CD4-positive, alpha-beta T cell (primary cell): ENCODE measurements around the gene HERC5. TPM values are rescaled to one million over a fixed set of nuclear protein-coding genes. Genes with fewer than 3 reads are reported as not detected.

Experiments
- ATAC-seq: fragments of 200-7000 bp; cut with Tn5 transposase; one replicate; pipeline ENCODE4 v1.10.0; 2022; ENCODE audit warnings: mild to moderate bottlenecking; ENCODE audit not compliant: poor library complexity
- CTCF ChIA-PET: fragments of 350-600 bp; sonication (Branson Sonifier 250); formaldehyde crosslinking; loops from one replicate; lab custom pipeline; 2021; ENCODE audit warnings: antibody characterized with exemption, inconsistent platforms; lab: Charles Lee
- POLR2A ChIA-PET: fragments of 350-600 bp; sonication (Branson Sonifier 250); formaldehyde crosslinking; loops from one replicate; lab custom pipeline; 2021; ENCODE audit warnings: antibody characterized with exemption, inconsistent platforms; lab: Charles Lee
- DNase-seq, 14 experiments: peaks; one replicate each; pipeline ENCODE4 v3.0.0-alpha.2; 2013 to 2020; ENCODE audit warnings: mixed read lengths in 2 of 14
- H3K27ac ChIP-seq, 2 donors: one replicate each; pipeline versions ENCODE4 v1.5.1 to v1.7.0; 2013; ENCODE audit warnings: low read length in 2 of 2, low read depth in 1 of 2, mild to moderate bottlenecking in 1 of 2
- H3K27me3 ChIP-seq, 2 experiments: 1 replicate in 1 of 2; 2 replicates in 1 of 2; pipeline versions ENCODE4 v1.6.1 to v1.7.0; 2013; ENCODE audit warnings: low read length in 2 of 2, control low read depth in 1 of 2, mild to moderate bottlenecking in 1 of 2, moderate library complexity in 1 of 2; ENCODE audit not compliant: insufficient read depth in 2 of 2, control insufficient read depth in 1 of 2
- H3K36me3 ChIP-seq: one replicate; pipeline ENCODE4 v1.6.1; 2013; ENCODE audit warnings: low read length, control low read depth; ENCODE audit not compliant: insufficient read depth
- H3K4me1 ChIP-seq: one replicate; pipeline ENCODE4 v1.6.1; 2013; ENCODE audit warnings: low read length, control low read depth; ENCODE audit not compliant: insufficient read depth
- H3K4me3 ChIP-seq: one replicate; pipeline ENCODE4 v1.5.1; 2013; ENCODE audit warnings: mild to moderate bottlenecking, low read length, moderate library complexity
- H3K9me3 ChIP-seq, 2 experiments: 1 replicate in 1 of 2; 2 replicates in 1 of 2; pipeline versions ENCODE4 v1.6.1 to v1.7.0; 2013; ENCODE audit warnings: low read length in 2 of 2, mild to moderate bottlenecking in 2 of 2, control low read depth in 1 of 2, moderate library complexity in 1 of 2; ENCODE audit not compliant: control insufficient read depth in 1 of 2, insufficient read depth in 1 of 2
- H3K27ac Mint-ChIP-seq: one replicate; pipeline ENCODE4 v1.8.0; 2020; ENCODE audit warnings: mixed read lengths
- H3K27me3 Mint-ChIP-seq: one replicate; pipeline ENCODE4 v1.8.0; 2021; ENCODE audit warnings: mixed read lengths
- H3K36me3 Mint-ChIP-seq: one replicate; pipeline ENCODE4 v1.8.0; 2021; ENCODE audit warnings: low read depth, mixed read lengths
- H3K4me1 Mint-ChIP-seq: one replicate; pipeline ENCODE4 v1.8.0; 2021; ENCODE audit warnings: low read depth, mixed read lengths
- H3K4me3 Mint-ChIP-seq: one replicate; pipeline ENCODE4 v1.8.0; 2020; ENCODE audit warnings: mild to moderate bottlenecking, mixed read lengths
- H3K9me3 Mint-ChIP-seq: one replicate; pipeline ENCODE4 v1.8.0; 2020; ENCODE audit warnings: mixed read lengths
- intact Hi-C, 2 experiments: fragments of 100-400 bp; cut with DNase I in 1 of 2; cut with micrococcal nuclease in 1 of 2; formaldehyde crosslinking; loops; one replicate each; pipeline versions ENCODE4 v1.15.1 to v1.9.0; 2023 to 2025; cut with DNase I, micrococcal nuclease
- total RNA-seq, 174 experiments: library from RNA in 2 of 174; stranded (reverse) in 2 of 174; gene quantifications; one replicate each; pipeline ENCODE4 v1.2.3 and lab custom pipeline; 2021 to 2026
- TF ChIP-seq, protein P1 (sequence below): fragments of 200-600 bp; IDR thresholded peaks from one replicate; pipeline ENCODE4 v1.8.0; 2022; ENCODE audit warnings: antibody characterized with exemption, mild to moderate bottlenecking

The HERC5 gene
- total RNA-seq, 2 experiments from 2014 or later: 23.6 to 23.9 TPM

DNA sequence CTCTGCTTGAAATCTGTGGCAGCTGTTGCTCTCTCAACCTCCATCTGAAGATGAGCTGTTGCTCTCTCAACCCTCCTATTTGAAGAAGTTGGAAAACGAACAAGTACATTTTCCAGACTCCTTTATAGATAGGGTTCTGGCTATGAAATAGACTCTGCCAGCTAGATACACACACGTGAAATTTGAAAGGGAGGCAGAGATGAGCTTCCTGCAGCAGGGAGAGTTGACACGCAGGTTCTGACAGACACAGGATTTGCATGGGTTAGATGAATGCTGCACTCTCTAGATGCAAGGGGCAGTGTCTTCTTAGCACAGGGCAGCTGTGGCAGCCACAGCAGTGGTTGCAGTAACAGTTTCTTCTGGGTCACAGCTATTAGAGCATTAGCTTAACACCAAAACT, 74.6 kb downstream of the HERC5 start:
- H3K4me1 Mint-ChIP-seq: peaks cover 9% of the 10 kb centered on the region
- CTCF ChIA-PET: interaction anchor here (1.1 to 2.2 kb wide), 3 partner anchors 8 to 128 kb away, joined by 3 to 9 read pairs (median 6); no protein-coding TSS in a partner anchor
- intact Hi-C loops: loop anchor here in 1 of 2 experiments (5.0 to 10.0 kb wide), 2 partner anchors 56 to 263 kb away; no protein-coding TSS in a partner anchor

DNA sequence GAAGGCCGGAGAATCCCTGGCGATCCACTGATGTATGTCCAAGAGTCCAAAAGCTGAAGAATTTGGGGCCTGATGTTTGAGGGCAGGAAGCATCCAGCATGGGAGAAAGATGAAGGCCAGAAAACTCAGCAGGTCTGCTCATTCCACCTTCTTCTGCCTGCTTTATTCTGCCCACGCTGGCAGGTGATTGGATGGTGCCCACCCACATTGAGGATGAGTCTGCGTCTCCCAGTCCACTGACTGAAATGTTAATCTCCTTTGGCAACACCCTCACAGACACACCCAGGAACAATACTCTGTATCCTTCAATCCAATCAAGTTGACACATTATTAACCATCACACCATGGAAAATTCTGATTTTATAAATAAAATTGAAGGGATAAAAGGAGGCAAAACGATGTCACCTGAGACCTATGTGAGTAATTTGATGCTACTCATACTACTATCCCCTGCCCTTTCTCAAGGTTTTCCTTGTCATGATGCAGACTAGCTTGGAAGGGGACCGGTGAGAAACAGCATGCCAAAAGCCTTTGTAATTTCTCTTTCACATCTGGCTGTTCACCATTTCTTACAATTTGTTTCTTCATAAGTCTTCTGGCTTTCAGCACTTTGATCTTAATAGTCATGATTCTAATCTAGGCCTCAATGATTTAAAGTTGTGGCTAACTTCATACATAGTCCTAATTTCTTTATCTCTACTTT, 76.3 kb downstream of the HERC5 start:
- Histone ChIP-seq H3K4me3 (no peak overlapping the region), H3K4me1 (no peaks in the 10 kb centered on the region), H3K27ac (no peak overlapping the region), H3K9me3 (no peaks in the 10 kb centered on the region), H3K36me3 (no peaks in the 10 kb centered on the region), H3K27me3 (no peaks in the 10 kb centered on the region)
- Mint-ChIP-seq H3K4me1 (no peaks in the 10 kb centered on the region), H3K27ac (no peak overlapping the region), H3K4me3 (no peak overlapping the region), H3K27me3 (no peaks in the 10 kb centered on the region), H3K9me3 (no peaks in the 10 kb centered on the region), H3K36me3 (no peaks in the 10 kb centered on the region)
- CTCF ChIA-PET: interaction anchor here (1.0 kb wide), 1 partner anchor 126 kb away, joined by 3 read pairs; no protein-coding TSS in a partner anchor
- POLR2A ChIA-PET: interaction anchor here (0.9 kb wide), 1 partner anchor 249 kb away, joined by 3 read pairs; the partner anchor contains the start of gene PPM1K
- ATAC-seq (no peak), DNase-seq (no peak)
- TF ChIP-seq, protein P1, sequence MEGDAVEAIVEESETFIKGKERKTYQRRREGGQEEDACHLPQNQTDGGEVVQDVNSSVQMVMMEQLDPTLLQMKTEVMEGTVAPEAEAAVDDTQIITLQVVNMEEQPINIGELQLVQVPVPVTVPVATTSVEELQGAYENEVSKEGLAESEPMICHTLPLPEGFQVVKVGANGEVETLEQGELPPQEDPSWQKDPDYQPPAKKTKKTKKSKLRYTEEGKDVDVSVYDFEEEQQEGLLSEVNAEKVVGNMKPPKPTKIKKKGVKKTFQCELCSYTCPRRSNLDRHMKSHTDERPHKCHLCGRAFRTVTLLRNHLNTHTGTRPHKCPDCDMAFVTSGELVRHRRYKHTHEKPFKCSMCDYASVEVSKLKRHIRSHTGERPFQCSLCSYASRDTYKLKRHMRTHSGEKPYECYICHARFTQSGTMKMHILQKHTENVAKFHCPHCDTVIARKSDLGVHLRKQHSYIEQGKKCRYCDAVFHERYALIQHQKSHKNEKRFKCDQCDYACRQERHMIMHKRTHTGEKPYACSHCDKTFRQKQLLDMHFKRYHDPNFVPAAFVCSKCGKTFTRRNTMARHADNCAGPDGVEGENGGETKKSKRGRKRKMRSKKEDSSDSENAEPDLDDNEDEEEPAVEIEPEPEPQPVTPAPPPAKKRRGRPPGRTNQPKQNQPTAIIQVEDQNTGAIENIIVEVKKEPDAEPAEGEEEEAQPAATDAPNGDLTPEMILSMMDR: no peak
- intact Hi-C loops: loop anchor here in 1 of 2 experiments (5.0 to 10.0 kb wide), 2 partner anchors 54 to 262 kb away; no protein-coding TSS in a partner anchor

More for the DNA sequence above, 74.6 kb downstream of the HERC5 start:
- H3K9me3 Mint-ChIP-seq: no peaks in the 10 kb centered on the region
- no peak for ATAC-seq
- DNase-seq: no peak
- POLR2A ChIA-PET: interaction anchor here (1.0 kb wide), 1 partner anchor 82 kb away, joined by 3 read pairs; no protein-coding TSS in a partner anchor
- Histone ChIP-seq H3K4me1 (peaks cover 1% of the 10 kb centered on the region), H3K9me3 (no peaks in the 10 kb centered on the region), H3K27ac (no peak overlapping the region), H3K4me3 (no peak overlapping the region), H3K27me3 (no peaks in the 10 kb centered on the region), H3K36me3 (no peaks in the 10 kb centered on the region)
- no peak overlapping the region for H3K27ac Mint-ChIP-seq
- H3K36me3 Mint-ChIP-seq: no peaks in the 10 kb centered on the region
- TF ChIP-seq, protein P1: no peak
- H3K27me3 Mint-ChIP-seq: no peaks in the 10 kb centered on the region
- no peak overlapping the region for H3K4me3 Mint-ChIP-seq

DNA sequence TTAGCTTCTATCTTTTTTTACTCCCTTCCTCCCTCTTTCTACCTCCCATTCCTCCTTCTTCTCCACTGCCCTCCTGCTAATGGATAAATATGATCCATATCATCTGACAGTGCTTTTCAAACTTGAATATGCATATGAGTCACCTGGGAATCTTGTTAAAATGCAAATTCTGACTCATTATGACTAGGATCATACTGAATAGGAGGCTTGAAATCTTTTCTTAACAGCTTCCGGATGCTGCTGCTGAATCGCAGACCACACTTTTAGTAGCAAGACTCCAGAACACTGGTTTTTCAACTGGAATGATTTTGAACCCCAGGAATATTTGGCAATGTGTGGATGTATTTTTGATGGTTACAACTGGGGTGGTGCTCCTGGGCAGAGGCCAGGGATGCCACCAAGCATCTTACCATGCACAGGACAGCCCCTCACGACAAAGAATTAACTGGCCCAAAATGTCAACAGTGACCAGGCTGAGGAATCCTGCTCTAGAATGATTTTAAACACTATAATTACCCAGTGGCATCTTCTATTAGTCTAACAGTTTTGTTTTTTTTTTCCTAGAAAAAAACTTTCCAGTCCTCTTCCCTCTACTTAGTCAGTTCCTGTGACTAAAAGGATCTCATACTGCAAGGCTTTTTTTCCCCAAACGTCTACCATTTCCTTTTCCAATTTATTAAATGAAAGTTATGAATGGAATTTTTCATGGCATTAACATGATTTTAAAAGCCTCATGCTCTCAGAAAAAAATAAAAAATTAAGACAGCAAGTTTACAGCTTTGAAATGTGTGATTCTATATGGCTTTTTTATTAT, 77.2 kb downstream of the HERC5 start:
- no peaks in the 10 kb centered on the region for H3K36me3 Mint-ChIP-seq
- no peak overlapping the region for H3K4me3 Mint-ChIP-seq
- no peaks in the 10 kb centered on the region for H3K27me3 Mint-ChIP-seq
- CTCF ChIA-PET: no interaction called here
- TF ChIP-seq, protein P1: no peak
- Histone ChIP-seq H3K4me3 (no peak overlapping the region), H3K4me1 (peaks cover 2% of the 10 kb centered on the region), H3K27me3 (no peaks in the 10 kb centered on the region), H3K36me3 (no peaks in the 10 kb centered on the region), H3K27ac (no peak overlapping the region), H3K9me3 (no peaks in the 10 kb centered on the region)
- intact Hi-C loops: loop anchor here in 1 of 2 experiments (5.0 to 10.0 kb wide), 2 partner anchors 53 to 261 kb away; no protein-coding TSS in a partner anchor
- DNase-seq (no peak), ATAC-seq (no peak)
- POLR2A ChIA-PET: interaction anchor here (0.9 kb wide), 1 partner anchor 250 kb away, joined by 3 read pairs; the partner anchor contains the start of gene PPM1K
- H3K9me3 Mint-ChIP-seq: no peaks in the 10 kb centered on the region
- no peak overlapping the region for H3K27ac Mint-ChIP-seq
- peaks cover under 1% of the 10 kb centered on the region for H3K4me1 Mint-ChIP-seq
